ENCODE measurements around the gene CREBL2.

Gene CREBL2

DNA sequence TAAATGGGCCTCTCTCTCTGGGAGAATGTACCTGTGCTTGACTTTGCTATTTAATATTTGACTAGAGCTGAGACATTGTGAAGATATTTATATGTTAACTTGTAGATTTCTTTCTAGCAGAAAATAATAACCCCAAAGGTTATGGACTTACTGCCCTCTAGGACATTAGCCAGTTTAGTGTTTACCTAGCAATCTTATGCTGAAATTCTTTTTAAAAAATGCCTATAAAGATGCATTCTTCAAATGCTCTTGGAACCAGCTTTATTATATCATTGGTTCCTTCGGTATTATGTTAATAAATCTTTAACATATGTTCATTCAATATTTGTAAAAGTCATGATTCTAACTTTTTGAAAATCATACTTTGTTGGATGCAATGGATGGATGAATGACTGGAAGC is 56.3 kb downstream of the CREBL2 start:
- ChIA-PET CTCF (interaction anchor here (2.1 to 2.2 kb wide), 2 partner anchors 12 to 23 kb away, joined by 6 to 10 read pairs; no protein-coding TSS in a partner anchor), POLR2A (no interaction called here)
- no peak overlapping the region for H3K4me3 ChIP-seq (ENCODE audit: low read depth, low read length)
- TF ChIP-seq, protein P1, sequence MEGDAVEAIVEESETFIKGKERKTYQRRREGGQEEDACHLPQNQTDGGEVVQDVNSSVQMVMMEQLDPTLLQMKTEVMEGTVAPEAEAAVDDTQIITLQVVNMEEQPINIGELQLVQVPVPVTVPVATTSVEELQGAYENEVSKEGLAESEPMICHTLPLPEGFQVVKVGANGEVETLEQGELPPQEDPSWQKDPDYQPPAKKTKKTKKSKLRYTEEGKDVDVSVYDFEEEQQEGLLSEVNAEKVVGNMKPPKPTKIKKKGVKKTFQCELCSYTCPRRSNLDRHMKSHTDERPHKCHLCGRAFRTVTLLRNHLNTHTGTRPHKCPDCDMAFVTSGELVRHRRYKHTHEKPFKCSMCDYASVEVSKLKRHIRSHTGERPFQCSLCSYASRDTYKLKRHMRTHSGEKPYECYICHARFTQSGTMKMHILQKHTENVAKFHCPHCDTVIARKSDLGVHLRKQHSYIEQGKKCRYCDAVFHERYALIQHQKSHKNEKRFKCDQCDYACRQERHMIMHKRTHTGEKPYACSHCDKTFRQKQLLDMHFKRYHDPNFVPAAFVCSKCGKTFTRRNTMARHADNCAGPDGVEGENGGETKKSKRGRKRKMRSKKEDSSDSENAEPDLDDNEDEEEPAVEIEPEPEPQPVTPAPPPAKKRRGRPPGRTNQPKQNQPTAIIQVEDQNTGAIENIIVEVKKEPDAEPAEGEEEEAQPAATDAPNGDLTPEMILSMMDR (IDR thresholded peaks at IDR 0.05; ENCODE audit: insufficient read depth, low read length, missing control alignments): no peak
- DNase-seq (ENCODE audit: low read depth, low spot score): no peak

DNA sequence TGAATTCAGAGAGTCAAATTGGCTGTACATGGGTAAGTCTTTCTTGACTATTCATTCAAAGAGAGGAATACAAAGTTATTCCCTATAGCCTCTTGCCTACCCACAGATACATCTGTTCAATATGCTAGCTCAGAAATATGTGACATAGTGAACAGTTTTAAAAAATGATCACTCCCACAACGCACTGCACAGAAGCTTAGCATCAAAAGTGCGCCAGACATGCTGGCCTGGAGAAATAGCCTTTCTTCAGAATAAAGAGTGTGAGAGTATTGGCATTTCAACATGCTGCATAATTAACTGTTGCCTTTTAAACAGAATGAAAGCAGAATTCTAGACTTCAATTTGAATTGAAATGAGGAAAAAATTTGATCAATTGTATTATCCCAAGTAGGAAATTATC is 57.3 kb downstream of the CREBL2 start:
- TF ChIP-seq, protein P1 (IDR thresholded peaks at IDR 0.05; ENCODE audit: insufficient read depth, low read length, missing control alignments): no peak
- CTCF ChIA-PET: interaction anchor here (1.4 kb wide), 1 partner anchor 13 kb away, joined by 5 read pairs; no protein-coding TSS in a partner anchor
- H3K4me3 ChIP-seq (ENCODE audit: low read depth, low read length): no peak overlapping the region
- POLR2A ChIA-PET: no interaction called here
- DNase-seq (ENCODE audit: low read depth, low spot score): no peak

DNA sequence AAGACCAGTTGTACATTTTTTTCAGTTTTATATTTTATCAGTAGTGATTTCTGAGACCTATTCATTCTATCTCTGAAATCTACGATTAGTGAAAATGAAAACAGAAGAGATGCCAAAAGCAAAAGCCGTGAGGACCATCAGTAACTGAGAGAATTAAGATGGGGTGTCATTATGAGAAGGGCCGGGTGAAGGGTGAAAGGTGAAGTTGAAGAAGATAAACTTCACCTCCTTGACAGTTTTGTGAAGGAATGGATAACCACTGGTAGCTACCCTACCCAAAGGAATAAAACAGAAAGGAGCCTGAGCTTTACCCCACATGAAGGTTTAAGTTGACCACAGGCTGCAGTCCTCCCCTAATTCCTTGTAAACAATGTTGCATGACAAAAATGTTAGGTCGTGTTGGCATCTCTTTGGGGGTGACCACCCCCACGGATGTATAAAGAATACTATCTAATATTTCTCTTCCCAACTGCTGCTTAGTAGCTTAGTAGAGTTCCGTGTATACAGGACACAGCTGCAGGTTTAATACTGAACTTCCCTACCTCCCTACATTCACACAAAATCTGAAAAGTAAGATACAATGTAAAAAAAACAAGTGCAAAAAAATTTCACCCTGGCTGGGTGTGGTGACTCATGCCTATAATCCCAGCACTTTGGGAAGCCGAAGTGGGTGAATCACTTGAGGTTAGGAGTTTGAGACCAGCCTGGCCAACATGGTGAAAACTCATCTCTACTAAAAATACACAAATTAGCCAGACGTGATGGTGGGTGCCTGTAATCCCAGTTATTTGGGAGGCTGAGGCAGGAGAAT is 60.4 kb downstream of the CREBL2 start:
- ChIA-PET POLR2A (no interaction called here), CTCF (interaction anchor here (0.5 to 1.9 kb wide), 5 partner anchors 9 to 26 kb away, joined by 3 to 6 read pairs (median 5); no protein-coding TSS in a partner anchor)
- no peak overlapping the region for H3K4me3 ChIP-seq (ENCODE audit: low read depth, low read length)
- TF ChIP-seq, protein P1 (IDR thresholded peaks at IDR 0.05; ENCODE audit: insufficient read depth, low read length, missing control alignments): no peak
- no peak for DNase-seq (ENCODE audit: low read depth, low spot score)

DNA sequence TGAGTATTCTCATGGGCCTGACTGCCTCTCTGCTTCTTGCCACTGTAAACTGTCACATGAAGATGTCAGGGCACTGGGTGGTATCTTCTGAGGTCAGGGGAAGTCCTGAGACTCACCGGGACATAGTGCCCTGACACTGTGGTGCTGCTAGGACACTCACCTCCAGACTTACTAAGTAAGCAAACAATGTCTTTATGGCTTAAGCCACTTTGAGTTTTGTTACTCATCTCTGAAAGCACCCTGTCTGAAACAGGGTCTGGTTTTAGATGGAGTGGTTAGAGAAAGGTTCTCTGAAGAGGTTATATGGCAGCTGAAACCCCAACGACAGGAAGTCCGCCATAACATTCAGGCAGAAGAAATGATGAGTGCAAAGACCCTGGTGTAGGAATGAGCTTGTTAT is 61.6 kb downstream of the CREBL2 start:
- ChIA-PET POLR2A (no interaction called here), CTCF (interaction anchor here (1.0 to 1.1 kb wide), 2 partner anchors 17 to 18 kb away, joined by 3 read pairs; no protein-coding TSS in a partner anchor)
- no peak overlapping the region for H3K4me3 ChIP-seq (ENCODE audit: low read depth, low read length)
- no peak for DNase-seq (ENCODE audit: low read depth, low spot score)
- TF ChIP-seq, protein P1 (IDR thresholded peaks at IDR 0.05; ENCODE audit: insufficient read depth, low read length, missing control alignments): no peak

DNA sequence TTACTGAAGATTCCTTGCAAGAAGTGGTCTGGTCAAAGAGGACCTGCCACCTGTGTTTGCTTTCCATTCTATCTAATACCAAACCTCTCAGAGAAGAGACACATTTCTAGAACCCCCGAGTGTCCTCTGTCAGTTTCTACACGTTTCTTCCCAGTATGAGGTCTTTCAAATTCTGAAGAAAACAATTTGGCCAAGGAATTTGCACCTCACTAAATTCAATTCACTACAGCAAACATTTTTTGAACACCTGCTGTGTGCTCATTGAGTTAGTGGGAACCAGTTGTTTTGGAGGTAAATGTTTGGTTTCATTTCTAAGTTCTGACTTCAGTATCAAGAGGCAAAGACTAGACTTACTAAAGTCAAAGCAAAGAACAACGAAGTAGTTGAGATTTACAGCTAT is 64.9 kb downstream of the CREBL2 start:
- TF ChIP-seq, protein P1 (IDR thresholded peaks at IDR 0.05; ENCODE audit: insufficient read depth, low read length, missing control alignments): no peak
- ChIA-PET POLR2A (no interaction called here), CTCF (interaction anchor here (1.2 kb wide), 1 partner anchor 20 kb away, joined by 3 read pairs; no protein-coding TSS in a partner anchor)
- no peak overlapping the region for H3K4me3 ChIP-seq (ENCODE audit: low read depth, low read length)
- no peak for DNase-seq (ENCODE audit: low read depth, low spot score)

DNA sequence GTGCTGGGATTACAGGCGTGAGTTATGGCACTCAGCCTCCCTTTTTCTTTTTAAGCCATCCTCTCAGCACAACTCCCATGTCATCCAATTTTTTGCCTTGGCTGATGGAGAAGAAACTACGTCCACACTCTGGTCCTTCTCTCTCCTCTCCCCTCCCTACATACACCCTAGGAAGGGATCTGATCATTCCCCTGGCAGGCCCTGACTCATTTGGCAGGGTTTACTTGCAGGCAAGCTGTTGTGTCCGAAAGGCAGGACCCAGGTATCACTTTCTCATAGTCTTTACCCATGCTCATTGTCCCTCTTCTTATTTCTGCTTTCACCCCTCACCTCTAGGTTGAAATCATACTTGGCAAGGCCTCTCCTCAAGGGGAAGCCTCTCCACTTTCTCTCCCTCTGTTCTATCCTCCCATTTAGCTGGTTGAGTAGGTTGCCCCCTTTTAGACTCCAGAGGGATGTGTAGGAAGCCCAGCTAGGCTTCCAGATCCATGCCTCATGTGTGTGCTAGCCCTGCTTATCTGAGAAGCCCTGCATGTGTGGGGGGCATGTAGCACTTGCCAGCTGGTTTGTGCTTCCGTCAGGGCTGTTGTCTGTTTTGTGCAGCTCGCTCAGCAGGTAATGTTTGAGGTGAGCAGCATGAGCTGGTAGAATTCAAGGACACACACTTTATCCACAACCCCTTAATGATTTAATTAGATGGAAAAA is 69.5 kb downstream of the CREBL2 start:
- no peak for DNase-seq (ENCODE audit: low read depth, low spot score)
- TF ChIP-seq, protein P1 (IDR thresholded peaks at IDR 0.05; ENCODE audit: insufficient read depth, low read length, missing control alignments): no peak
- ChIA-PET POLR2A (no interaction called here), CTCF (interaction anchor here (0.9 kb wide), 1 partner anchor 26 kb away, joined by 3 read pairs; no protein-coding TSS in a partner anchor)
- H3K4me3 ChIP-seq (ENCODE audit: low read depth, low read length): no peak overlapping the region
